IMR-90 (cell line): ENCODE data around the gene BCL2. TPM values are rescaled to one million over a fixed set of nuclear protein-coding genes. Genes with fewer than 3 reads are reported as not detected.

Experiments used
- ATAC-seq: fragments of 200-7000 bp; cut with Tn5 transposase; 2 replicates; pipeline ENCODE4 v1.9.1; 2020; ENCODE audit warnings: low read depth, mild to moderate bottlenecking, moderate library complexity
- BruUV-seq: library from RNA; stranded (reverse); fragments of 400-500 nt; replicated peaks from 2 replicates; lab custom pipeline; 2021; lab: Mats Ljungman, UMichigan
- CTCF ChIA-PET: fragments of 300-600 bp; formaldehyde crosslinking; extraction: SDS; loops from one replicate; lab custom pipeline; 2021; ENCODE audit warnings: antibody characterized with exemption; lab: Yijun Ruan, JAX
- POLR2A ChIA-PET: fragments of 300-600 bp; sonication (Branson Sonifier 250); formaldehyde crosslinking; loops from one replicate; lab custom pipeline; 2022; ENCODE audit warnings: antibody characterized with exemption; ENCODE audit not compliant: unreplicated experiment; lab: Charles Lee
- DNase-seq: peaks from one replicate; pipeline ENCODE4 v3.0.0; 2013
- H2AFZ ChIP-seq: replicated peaks from 2 replicates; pipeline ENCODE3; 2013; ENCODE audit warnings: low read length, mild to moderate bottlenecking; ENCODE audit not compliant: poor library complexity
- H2AK5ac ChIP-seq: 2 replicates; pipeline ENCODE4 v1.6.1; 2013; ENCODE audit warnings: low read depth, low read length, inconsistent platforms
- H2AK9ac ChIP-seq: replicated peaks from 2 replicates; pipeline ENCODE3; 2013; ENCODE audit warnings: mild to moderate bottlenecking, low read depth, low read length, moderate library complexity; ENCODE audit not compliant: poor library complexity
- H2BK120ac ChIP-seq: 2 replicates; pipeline ENCODE4 v1.6.1; 2013; ENCODE audit warnings: low read depth, low read length, inconsistent platforms
- H2BK15ac ChIP-seq: 3 replicates; pipeline ENCODE4 v1.6.1; 2013; ENCODE audit warnings: low read depth, low read length, inconsistent platforms
- H2BK20ac ChIP-seq: 2 replicates; pipeline ENCODE4 v1.6.1; 2013; ENCODE audit warnings: low read depth, mild to moderate bottlenecking, inconsistent platforms, low read length, moderate library complexity
- H2BK5ac ChIP-seq: 2 replicates; pipeline ENCODE4 v1.6.1; 2013; ENCODE audit warnings: mild to moderate bottlenecking, low read depth, low read length, inconsistent platforms; ENCODE audit not compliant: poor library complexity, severe bottlenecking
- H3K14ac ChIP-seq: replicated peaks from 2 replicates; pipeline ENCODE4 v1.6.1; 2013; ENCODE audit warnings: low read depth, low read length, inconsistent platforms
- H3K18ac ChIP-seq: 2 replicates; pipeline ENCODE4 v1.6.1; 2013; ENCODE audit warnings: low read depth, low read length, control low read depth
- H3K23ac ChIP-seq: 2 replicates; pipeline ENCODE4 v1.6.1; 2013; ENCODE audit warnings: low read depth, low read length, inconsistent platforms
- H3K27ac ChIP-seq: 2 replicates; pipeline ENCODE4 v1.5.1; 2013; ENCODE audit warnings: mild to moderate bottlenecking, control low read depth, low read length; ENCODE audit not compliant: insufficient read depth
- H3K27me3 ChIP-seq: 2 replicates; pipeline ENCODE4 v1.6.1; 2013; ENCODE audit warnings: low read length; ENCODE audit not compliant: control insufficient read depth, insufficient read depth
- H3K36me3 ChIP-seq: 2 replicates; pipeline ENCODE4 v1.6.1; 2013; ENCODE audit warnings: low read length, mixed read lengths; ENCODE audit not compliant: control insufficient read depth, insufficient read depth
- H3K4ac ChIP-seq: 2 replicates; pipeline ENCODE4 v1.6.1; 2013; ENCODE audit warnings: low read depth, low read length, inconsistent platforms
- H3K4me1 ChIP-seq: 2 replicates; pipeline ENCODE4 v1.6.1; 2013; ENCODE audit warnings: low read length, mixed read lengths; ENCODE audit not compliant: control insufficient read depth, insufficient read depth
- H3K4me2 ChIP-seq: 2 replicates; pipeline ENCODE4 v1.6.1; 2013; ENCODE audit warnings: low read depth, mild to moderate bottlenecking, control low read depth, low read length, moderate library complexity
- H3K4me3 ChIP-seq: 2 replicates; pipeline ENCODE4 v1.5.1; 2013; ENCODE audit warnings: low read depth, mild to moderate bottlenecking, control low read depth, low read length, moderate library complexity; ENCODE audit not compliant: insufficient read depth
- H3K56ac ChIP-seq: 2 replicates; pipeline ENCODE4 v1.6.1; 2013; ENCODE audit warnings: low read length, inconsistent platforms; ENCODE audit not compliant: insufficient read depth; ENCODE audit errors: extremely low read depth
- H3K79me1 ChIP-seq, 2 experiments: 2 replicates each; pipeline ENCODE4 v1.6.1; 2013; ENCODE audit warnings: low read length in 2 of 2, inconsistent platforms in 1 of 2, low read depth in 1 of 2
- H3K9ac ChIP-seq: 2 replicates; pipeline ENCODE4 v1.6.1; 2013; ENCODE audit warnings: low read depth, low read length, control low read depth
- H3K9me1 ChIP-seq: 2 replicates; pipeline ENCODE4 v1.6.1; 2013; ENCODE audit warnings: low read length, inconsistent platforms; ENCODE audit not compliant: insufficient read depth
- H3K9me3 ChIP-seq: 2 replicates; pipeline ENCODE4 v1.6.1; 2013; ENCODE audit warnings: low read length; ENCODE audit not compliant: control insufficient read depth, insufficient read depth
- H4K20me1 ChIP-seq: 2 replicates; pipeline ENCODE4 v1.6.1; 2013; ENCODE audit warnings: low read length, inconsistent platforms; ENCODE audit not compliant: insufficient read depth
- H4K5ac ChIP-seq: 2 replicates; pipeline ENCODE4 v1.6.1; 2013; ENCODE audit warnings: mild to moderate bottlenecking, low read depth, low read length, control low read depth
- H4K8ac ChIP-seq, 2 experiments: 2 replicates each; pipeline ENCODE4 v1.6.1; 2013; ENCODE audit warnings: low read depth in 2 of 2, low read length in 2 of 2, control low read depth in 1 of 2, inconsistent platforms in 1 of 2
- H4K91ac ChIP-seq: 2 replicates; pipeline ENCODE4 v1.6.1; 2013; ENCODE audit warnings: low read depth, low read length, inconsistent platforms; ENCODE audit not compliant: insufficient read depth
- MAFK ChIP-seq: IDR thresholded peaks from 2 replicates; pipeline ENCODE4 v1.6.1; 2012; ENCODE audit warnings: low read depth, low read length, improper control_type of control experiment
- MAZ ChIP-seq: IDR thresholded peaks from 2 replicates; pipeline ENCODE4 v1.6.1; 2012; ENCODE audit warnings: low read depth, mild to moderate bottlenecking, low read length, improper control_type of control experiment, moderate library complexity, borderline replicate concordance
- WGBS, 2 experiments: methylation state at CpG; one replicate each; pipeline versions ENCODE4 v1.1.5 to v1.1.7; 2013; ENCODE audit warnings: missing lambda C conversion rate in 2 of 2; ENCODE audit not compliant: insufficient read length in 1 of 2; ENCODE audit errors: extremely low coverage in 2 of 2; 5-methylcytosine and 5-hydroxymethylcytosine counted together
- dilution Hi-C: fragments of 300-500 bp; cut with HindIII; formaldehyde crosslinking; loops from one replicate; pipeline ENCODE4 v1.14.3; 2018; ENCODE audit warnings: low sequenced_read_pairs; ENCODE audit not compliant: unreplicated experiment
- in situ Hi-C: fragments of 300-500 bp; cut with MboI; formaldehyde crosslinking; loops from 3 replicates; pipeline ENCODE4 v1.14.3; 2019; ENCODE audit warnings: low sequenced_read_pairs, inconsistent platforms, mixed read lengths
- intact Hi-C: fragments of 100-400 bp; cut with micrococcal nuclease; formaldehyde crosslinking; loops from 2 replicates; pipeline ENCODE4 v1.10.0; 2022
- polyA plus RNA-seq, 3 experiments: library from polyadenylated mRNA; depleted of rRNA; stranded (reverse); fragments of >200 nt; gene quantifications; 2 replicates each; pipeline ENCODE4 v1.2.3, GENCODE V29; 2012; ENCODE audit warnings: low replicate concordance in 1 of 3
- total RNA-seq: library from RNA; depleted of rRNA; stranded (reverse); fragments of >200 nt; gene quantifications from 2 replicates; pipeline ENCODE4 v1.2.3, GENCODE V29; 2012
- TF ChIP-seq, protein P1 (sequence below): fragments of 150-350 bp; IDR thresholded peaks from 2 replicates; pipeline ENCODE4 v1.6.1; 2017; ENCODE audit warnings: mild to moderate bottlenecking, antibody characterized with exemption, low read length, low read depth
- TF ChIP-seq, protein P2 (sequence below): fragments of 150-350 bp; IDR thresholded peaks from 2 replicates; pipeline ENCODE4 v1.6.1; 2016; ENCODE audit warnings: low read depth, mild to moderate bottlenecking, low read length, moderate library complexity, borderline replicate concordance

The BCL2 gene
- total and polyA plus RNA-seq, 2 of the 4 experiments (the other 2 are of a cell fraction): 0.24 to 0.54 TPM

DNA sequence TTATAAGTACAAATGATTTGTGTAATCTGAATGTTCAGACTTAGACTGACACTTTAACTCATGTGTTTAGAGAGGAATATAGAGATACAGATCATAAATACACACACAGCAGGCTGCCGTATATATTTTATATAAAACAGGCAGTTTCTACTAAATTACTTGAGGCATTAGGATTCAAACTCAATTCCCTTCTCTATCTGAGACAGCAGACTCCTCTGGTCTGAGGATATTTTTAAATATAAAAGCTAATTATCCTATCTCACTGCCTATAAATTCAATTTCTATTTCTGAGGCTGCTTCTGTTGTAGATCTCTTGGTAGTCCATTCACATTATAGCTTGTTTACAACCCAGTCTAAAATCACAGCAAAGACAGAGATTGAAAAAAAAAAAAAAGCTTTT lies 46.9 kb downstream of the BCL2 start:
- Histone ChIP-seq H3K27ac (no peak overlapping the region), H2BK5ac (no peak overlapping the region), H3K23ac (no peak overlapping the region), H3K18ac (no peak overlapping the region), H2AFZ (no peak overlapping the region), H3K14ac (no peak overlapping the region), H3K4me1 (no peaks in the 10 kb centered on the region), H3K36me3 (no peaks in the 10 kb centered on the region), H4K5ac (no peak overlapping the region), H3K9ac (no peak overlapping the region), H4K20me1 (no peaks in the 10 kb centered on the region), H2BK120ac (no peak overlapping the region), H2AK5ac (no peak overlapping the region), H2BK15ac (no peak overlapping the region), H3K79me1 (no peaks in the 10 kb centered on the region), H4K8ac (no peak overlapping the region), H4K91ac (no peak overlapping the region), H2AK9ac (no peak overlapping the region), H3K56ac (no peak overlapping the region), H3K4ac (no peak overlapping the region), H3K9me1 (no peaks in the 10 kb centered on the region), H3K9me3 (no peaks in the 10 kb centered on the region), H2BK20ac (no peak overlapping the region), H3K27me3 (peaks cover 11% of the 10 kb centered on the region), H3K4me3 (no peak overlapping the region), H3K4me2 (no peak overlapping the region)
- no peak for DNase-seq
- dilution Hi-C loops (no loop called here), intact Hi-C loops (no loop called here), in situ Hi-C loops (no loop called here)
- WGBS, 2 experiments: no CpG with 5 or more reads among the region's 1 CpG
- no peak for TF ChIP-seq MAZ
- TF ChIP-seq MAFK: no peak
- TF ChIP-seq, protein P1, sequence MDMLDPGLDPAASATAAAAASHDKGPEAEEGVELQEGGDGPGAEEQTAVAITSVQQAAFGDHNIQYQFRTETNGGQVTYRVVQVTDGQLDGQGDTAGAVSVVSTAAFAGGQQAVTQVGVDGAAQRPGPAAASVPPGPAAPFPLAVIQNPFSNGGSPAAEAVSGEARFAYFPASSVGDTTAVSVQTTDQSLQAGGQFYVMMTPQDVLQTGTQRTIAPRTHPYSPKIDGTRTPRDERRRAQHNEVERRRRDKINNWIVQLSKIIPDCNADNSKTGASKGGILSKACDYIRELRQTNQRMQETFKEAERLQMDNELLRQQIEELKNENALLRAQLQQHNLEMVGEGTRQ: no peak
- TF ChIP-seq, protein P2, sequence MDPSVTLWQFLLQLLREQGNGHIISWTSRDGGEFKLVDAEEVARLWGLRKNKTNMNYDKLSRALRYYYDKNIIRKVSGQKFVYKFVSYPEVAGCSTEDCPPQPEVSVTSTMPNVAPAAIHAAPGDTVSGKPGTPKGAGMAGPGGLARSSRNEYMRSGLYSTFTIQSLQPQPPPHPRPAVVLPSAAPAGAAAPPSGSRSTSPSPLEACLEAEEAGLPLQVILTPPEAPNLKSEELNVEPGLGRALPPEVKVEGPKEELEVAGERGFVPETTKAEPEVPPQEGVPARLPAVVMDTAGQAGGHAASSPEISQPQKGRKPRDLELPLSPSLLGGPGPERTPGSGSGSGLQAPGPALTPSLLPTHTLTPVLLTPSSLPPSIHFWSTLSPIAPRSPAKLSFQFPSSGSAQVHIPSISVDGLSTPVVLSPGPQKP: no peak
- no TSS peak for BruUV-seq
- ChIA-PET POLR2A (no interaction called here), CTCF (no interaction called here)
- ATAC-seq: no peak
